Measurements from ENCODE around the gene TBC1D3B.
"Not testable (repeated sequence)": the region's sequence is repeated elsewhere in the genome, so short reads cannot be mapped to it uniquely, and the experiment has no call there.

The TBC1D3B gene

DNA sequence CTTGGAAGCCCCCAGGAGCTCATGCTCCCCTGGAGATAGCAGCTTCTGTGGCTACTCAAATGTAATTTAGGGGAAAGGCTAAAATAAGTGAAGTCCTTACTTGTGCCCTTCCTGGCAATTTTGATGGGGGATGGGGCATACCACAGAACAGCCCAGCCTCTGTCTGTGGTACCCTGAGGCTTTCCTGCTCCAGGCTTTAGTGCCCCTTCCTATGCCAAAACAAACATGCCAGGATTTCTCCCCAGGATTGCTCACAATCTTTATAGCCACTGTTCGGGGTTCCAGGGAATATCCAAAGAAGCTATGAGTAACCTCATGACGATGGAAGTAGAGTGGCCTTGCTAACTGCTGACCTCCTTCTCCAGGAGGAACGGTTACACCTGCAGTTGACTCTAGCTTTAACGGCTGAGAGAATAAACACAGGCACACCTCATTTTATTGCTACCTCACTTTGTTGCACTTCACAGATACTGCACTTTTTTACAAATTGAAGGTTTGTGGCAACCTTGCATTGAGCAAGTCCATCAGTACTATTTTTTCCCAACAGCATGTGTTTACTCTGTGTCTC lies 47.9 kb downstream of the TBC1D3B start:
- no peak for DNase-seq (ENCODE audit: low read depth)

DNA sequence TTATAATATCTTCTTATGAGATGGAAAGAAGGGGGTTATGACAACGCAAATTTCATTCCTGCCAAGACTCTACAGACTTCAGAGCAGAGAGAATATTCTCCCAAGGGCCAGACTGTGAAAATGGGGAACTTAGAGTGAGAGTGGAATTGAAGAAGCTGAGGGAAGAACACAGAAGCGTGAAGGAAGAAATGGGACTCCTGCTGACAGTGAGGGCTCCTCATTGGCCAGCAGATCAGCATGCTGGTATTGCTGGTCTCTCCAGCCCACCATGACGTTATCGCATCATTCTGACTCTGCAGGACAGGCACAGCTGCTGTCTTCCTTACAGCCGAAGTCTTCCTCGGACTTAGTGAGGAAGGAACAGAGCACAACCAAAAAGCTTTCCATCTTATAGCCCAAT lies 48.5 kb downstream of the TBC1D3B start:
- no peak for DNase-seq (ENCODE audit: low read depth)

DNA sequence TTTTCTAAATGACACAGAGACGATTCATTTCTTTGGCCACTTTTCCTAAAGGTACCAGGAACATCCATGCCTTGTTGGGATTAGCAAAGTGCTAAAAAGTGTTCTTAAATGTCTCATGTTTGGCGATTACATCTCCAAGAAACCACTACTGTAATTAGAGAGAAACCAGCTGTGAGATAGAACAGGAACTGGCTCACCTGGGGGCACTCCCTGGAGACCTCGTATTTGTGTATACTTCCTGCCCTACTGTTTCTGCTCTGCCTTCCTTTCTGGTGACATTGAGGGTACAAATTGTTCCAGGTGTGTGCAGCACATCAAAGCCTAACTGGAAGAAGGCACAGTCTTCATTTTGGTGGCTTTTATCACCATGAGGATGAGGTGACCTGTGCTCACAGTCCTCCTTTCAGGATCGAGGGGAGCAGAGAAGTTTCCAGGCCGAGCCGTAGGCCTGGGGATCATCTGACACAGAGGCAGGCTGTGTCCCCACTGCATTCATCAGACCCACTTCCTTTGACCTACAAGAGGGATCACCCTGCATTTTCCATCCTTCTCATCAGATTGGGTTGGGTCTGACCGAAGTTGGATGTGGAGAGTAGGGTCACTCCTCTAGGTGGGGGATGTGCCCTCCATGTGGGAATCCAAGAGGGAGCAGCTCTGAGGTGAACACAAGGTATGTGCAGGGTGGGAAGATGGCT lies 49.1 kb downstream of the TBC1D3B start:
- no peak for DNase-seq (ENCODE audit: low read depth)

DNA sequence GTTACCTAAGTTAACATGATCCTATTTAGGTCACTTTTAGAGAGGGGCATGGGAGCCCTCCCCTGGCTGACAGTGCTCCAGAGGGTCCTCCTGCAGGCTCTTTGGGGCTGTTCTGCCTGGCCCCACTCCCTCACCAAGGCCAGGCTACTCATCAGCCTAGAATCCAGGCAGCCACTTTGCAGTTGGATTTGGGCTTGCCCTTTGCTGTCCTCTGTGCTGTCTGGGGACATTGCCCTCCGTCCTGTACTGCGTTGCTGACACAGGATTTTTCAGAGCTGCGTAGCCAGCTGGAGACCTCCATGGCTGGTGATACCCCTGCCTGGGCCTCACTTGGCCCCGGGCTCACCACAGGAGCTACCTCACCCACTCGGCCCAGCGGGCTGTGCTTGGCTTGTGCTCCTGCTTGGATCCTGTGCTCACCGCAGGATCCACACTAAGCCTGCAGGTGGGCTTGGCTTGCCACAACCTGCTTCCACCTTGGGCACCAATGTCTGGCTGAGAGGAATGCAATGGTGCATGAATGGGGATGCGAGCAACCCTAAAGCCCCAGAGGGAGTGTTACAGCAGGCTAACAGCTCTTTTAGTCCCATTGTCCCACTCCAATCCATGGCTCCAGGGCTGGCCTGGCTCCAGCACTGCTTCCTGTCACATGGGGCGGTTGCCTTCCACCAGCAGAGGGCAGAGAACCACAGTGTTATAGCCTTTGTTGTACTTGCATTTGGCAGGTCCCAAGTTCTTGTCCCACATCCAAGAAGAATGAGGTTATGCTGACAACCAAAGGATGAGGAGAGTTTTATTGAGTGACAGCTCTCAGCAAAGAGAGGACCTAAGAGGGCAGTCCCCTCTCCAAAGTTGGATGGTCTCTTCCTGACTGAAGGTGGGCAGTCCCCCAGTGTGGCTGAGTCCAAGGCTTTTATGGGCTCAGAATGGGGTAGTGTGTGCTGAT lies 51.3 kb downstream of the TBC1D3B start:
- no peak for DNase-seq (ENCODE audit: low read depth)

DNA sequence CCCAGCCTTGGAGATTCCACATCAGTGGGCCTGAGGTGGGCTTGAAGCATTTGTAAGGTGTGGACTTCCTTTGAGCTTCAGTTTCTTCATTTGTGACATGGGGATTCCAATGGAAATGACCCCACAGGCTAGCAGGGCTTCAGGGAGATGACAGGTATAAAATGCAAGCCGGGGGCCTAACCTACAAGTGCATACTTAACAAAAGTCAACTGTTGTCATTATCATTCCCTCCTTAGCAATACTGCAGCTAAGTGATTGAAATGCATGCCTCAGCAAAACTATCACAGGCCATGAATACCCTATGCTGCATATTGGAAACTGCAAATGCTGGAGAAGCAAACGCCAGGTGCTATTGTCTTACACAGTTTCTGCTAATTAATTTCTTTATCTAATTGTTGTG lies 53.0 kb downstream of the TBC1D3B start:
- no peak for DNase-seq (ENCODE audit: low read depth)

DNA sequence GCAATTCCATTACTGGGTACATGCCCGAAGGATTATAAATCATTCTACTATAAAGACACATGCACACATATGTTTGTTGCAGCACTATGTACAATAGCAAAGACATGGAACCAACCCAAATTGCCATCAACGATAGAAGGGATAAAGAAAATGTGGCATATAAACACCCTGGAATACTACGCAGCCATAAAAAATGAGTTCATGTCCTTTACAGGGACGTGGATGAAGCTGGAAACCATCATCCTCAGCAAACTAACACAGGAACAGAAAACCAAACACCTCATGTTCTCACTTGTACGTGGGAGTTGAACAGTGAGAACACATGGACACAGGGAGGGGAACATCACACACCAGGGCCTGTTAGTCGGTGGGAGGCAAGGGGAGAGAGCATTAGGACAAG lies 55.3 kb downstream of the TBC1D3B start:
- not testable (repeated sequence) for DNase-seq (ENCODE audit: low read depth)

DNA sequence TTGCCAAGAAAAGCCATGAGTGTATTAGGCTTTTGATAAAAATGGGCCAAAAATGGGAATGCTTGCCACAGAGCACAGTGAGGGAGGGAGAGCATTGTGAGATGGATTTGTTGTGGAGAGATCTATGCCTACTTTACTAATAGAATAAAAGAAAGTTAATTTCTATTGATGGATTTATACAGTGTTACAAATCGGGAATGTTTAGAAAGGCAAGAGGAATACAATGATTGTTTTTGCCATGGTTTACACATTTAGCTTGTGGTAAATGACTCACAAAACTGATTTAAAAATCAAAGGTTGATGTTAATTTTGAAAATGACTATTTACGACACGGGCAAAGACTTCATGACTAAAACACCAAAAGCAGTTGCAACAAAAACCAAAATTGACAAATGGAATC lies 56.2 kb downstream of the TBC1D3B start:
- no peak for DNase-seq (ENCODE audit: low read depth)

DNA sequence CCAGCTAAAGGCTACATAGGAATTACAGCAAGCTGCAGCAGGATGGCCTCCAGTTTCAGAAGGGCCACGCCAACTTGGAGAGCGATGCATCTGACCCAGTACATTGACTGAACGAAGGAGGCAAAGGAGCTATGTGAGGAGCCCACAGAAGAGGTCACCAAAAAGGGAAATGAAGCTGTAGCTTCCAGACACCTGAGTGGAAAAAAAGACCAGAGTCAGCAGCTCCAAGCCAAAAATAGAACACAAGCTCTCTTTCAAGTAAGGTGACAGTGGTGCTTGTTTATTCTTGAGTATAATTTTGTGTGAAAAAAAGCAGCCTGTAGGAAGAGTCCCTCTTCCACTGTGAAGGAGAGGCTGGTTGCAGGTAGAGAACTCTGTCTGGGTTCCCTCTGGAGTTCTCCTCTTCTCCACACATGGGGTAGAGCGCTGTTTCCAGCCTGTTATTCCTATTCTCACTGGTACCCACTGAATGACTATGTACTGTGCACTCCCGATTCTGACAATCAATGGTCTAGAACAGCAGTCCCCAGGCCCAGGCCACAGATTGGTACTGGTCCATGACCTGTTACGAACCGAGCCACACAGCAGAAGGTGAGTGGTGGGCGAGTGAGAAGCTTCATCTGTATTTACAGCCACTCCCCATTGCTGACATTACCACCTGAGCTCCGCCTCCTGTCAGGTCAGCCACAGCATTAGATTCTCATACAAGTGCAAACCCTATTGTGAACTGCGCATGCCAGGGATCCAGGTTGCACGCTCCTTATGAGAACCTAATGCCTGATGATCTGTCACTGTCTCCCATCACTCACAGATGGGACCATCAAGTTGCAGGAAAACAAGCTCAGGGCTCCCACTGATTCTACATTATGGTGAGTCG lies 57.7 kb downstream of the TBC1D3B start:
- no peak for DNase-seq (ENCODE audit: low read depth)

DNA sequence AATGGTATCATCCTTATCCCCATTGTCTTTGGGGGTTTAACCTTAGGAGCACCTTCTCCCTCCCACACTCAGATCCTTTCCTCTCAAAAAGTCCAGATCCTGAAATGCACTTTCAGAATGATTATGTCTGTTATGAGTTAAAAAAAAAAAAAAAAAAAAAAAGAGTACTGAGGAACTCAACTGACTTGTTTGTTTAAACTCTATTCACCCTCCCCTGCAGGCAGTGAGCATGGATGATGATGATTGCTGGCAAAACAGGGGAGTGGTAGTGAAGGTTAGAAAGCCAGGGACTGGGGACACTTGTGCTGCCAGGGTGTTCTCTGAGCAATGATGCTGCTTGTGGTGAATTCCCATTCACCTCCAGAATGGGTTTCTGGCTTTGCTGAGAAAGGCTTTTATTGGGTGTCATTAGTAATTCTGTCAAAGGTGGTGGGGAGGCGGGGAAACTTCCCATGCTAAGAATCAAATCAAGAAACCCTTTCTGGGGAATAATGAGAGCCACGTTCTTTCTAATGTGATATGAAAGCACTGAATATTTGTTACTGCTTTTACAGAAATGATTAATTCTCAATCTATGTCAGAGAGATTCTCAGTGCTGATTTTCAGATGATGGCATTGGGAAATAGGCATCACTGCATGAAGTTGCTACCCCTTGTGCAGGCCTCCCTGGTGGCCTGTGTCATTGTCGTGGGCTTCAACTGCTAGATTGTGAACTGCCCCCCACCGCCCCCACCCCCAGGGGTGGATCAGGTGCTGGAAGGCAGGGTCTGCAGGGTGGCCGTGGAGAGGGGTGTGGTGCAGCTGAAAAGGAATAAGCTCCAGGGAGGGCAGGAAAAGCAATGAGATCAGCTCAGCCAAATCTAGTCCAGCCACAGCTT lies 58.7 kb downstream of the TBC1D3B start:
- no peak for DNase-seq (ENCODE audit: low read depth)

All from CMK (cell line).